ENCODE measurements around the gene TCP11L1. TPM values are rescaled to one million over a fixed set of nuclear protein-coding genes. Genes with fewer than 3 reads are reported as not detected.

The TCP11L1 gene
- total and polyA plus RNA-seq, 2 donors (not counting 3 experiments of a cell fraction or from before 2014, with no cell fraction given) = 12.1 to 18.1 TPM

GRCh38 chr11:33109294-33109895 is 70.0 kb downstream of the TCP11L1 start:
- FAIRE-seq (no peak), DNase-seq (ENCODE audit: low read depth, low spot score) (no peak)
- Histone ChIP-seq H3K36me3 (ENCODE audit: control insufficient read depth in 2 of 2, extremely low read depth in 1 of 2, insufficient read depth in 2 of 2, low read length in 2 of 2) (no peaks in the 10 kb centered on the region), H2AFZ (ENCODE audit: low read depth, low read length) (no peak overlapping the region), H3K4me2 (ENCODE audit: insufficient read depth, low read length) (no peak overlapping the region), H3K9me1 (replicated peaks; ENCODE audit: control insufficient read depth, extremely low read depth, insufficient read depth, low read length) (peaks cover 4% of the 10 kb centered on the region), H4K20me1 (replicated peaks; ENCODE audit: control insufficient read depth, extremely low read depth, insufficient read depth, low read length) (no peaks in the 10 kb centered on the region), H3K4me3 (replicated peaks in 1 of 3; ENCODE audit: insufficient read depth in 1 of 3, low read depth in 1 of 3, low read length in 3 of 3) (no peak overlapping the region), H3K9me3 (replicated peaks; ENCODE audit: control insufficient read depth, insufficient read depth, low read length) (no peaks in the 10 kb centered on the region), H3K27me3 (ENCODE audit: control insufficient read depth in 2 of 2, insufficient read depth in 2 of 2, low read length in 2 of 2) (no peaks in the 10 kb centered on the region), H3K79me2 (ENCODE audit: control insufficient read depth, insufficient read depth, low read length) (no peaks in the 10 kb centered on the region), H3K27ac (ENCODE audit: insufficient read depth, low read depth, low read length) (no peak overlapping the region), H3K4me1 (ENCODE audit: control insufficient read depth, extremely low read depth, insufficient read depth, low read length) (no peaks in the 10 kb centered on the region), H3K9ac (replicated peaks; ENCODE audit: extremely low read depth, insufficient read depth, low read length) (no peak overlapping the region)
- POLR2A ChIA-PET = no interaction called here
- dilution Hi-C loops (cut with MboI; ENCODE audit: extremely low pct_ligation_motif_present, low sequenced_read_pairs) = no loop called here
- intact Hi-C loops (cut with micrococcal nuclease) = no loop called here
- TF ChIP-seq GATA2 (IDR thresholded peaks at IDR 0.05; ENCODE audit: insufficient read depth, insufficient read length, low read depth, low read length) (no peak), POLR2AphosphoS5 (IDR thresholded peaks at IDR 0.05; ENCODE audit: insufficient read depth, low read depth, low read length) (no peak), JUN (IDR thresholded peaks at IDR 0.05; ENCODE audit: borderline replicate concordance, insufficient read depth, insufficient read length, low read depth) (no peak), FOS (IDR thresholded peaks at IDR 0.05; ENCODE audit: borderline replicate concordance, insufficient read depth, low read length) (no peak), CTCF (IDR thresholded peaks at IDR 0.05; ENCODE audit: extremely low read depth in 1 of 2, insufficient read depth in 1 of 2, low read depth in 1 of 2, low read length in 2 of 2) (no peak), MYC (IDR thresholded peaks at IDR 0.05; ENCODE audit: low read depth, low read length) (no peak), POLR2A (IDR thresholded peaks at IDR 0.05; ENCODE audit: low read depth, low read length) (no peak), MAX (IDR thresholded peaks at IDR 0.05; ENCODE audit: insufficient read depth, insufficient read length) (no peak), EZH2 (IDR thresholded peaks at IDR 0.05; ENCODE audit: borderline replicate concordance, low read depth, low read length, severe bottlenecking) (no peak)
- CTCF ChIA-PET = interaction anchor here (0.8 to 1.5 kb wide), 2 partner anchors 12 to 20 kb away, joined by 3 read pairs; no protein-coding TSS in a partner anchor
- no TSS peak for BruUV-seq (replicated peaks)

Data from endothelial cell of umbilical vein (primary cell).